Measurements from ENCODE around the gene REXO5. TPM values are rescaled to one million over a fixed set of nuclear protein-coding genes. Genes with fewer than 3 reads are reported as not detected.

Gene REXO5
- total and polyA plus RNA-seq, 7 donors = 0.63 to 1.8 (median 1.1) TPM

GRCh38 chr16:20853143-20853542 lies 46.8 kb downstream of the REXO5 start:
- DNase-seq (no peak), ATAC-seq (no peak)
- H3K36me3 ChIP-seq (ENCODE audit: insufficient read depth in 1 of 2, low read depth in 1 of 2) = peaks cover 6 to 7% of the 10 kb centered on the region in 2 donors
- WGBS, 3 donors = 83 to 92% (median 88%) methylated on average over 5 of the region's 5 CpGs
- H3K27me3 ChIP-seq (ENCODE audit: insufficient read depth in 3 of 3, low read length in 2 of 3) = no peaks in the 10 kb centered on the region
- no peak overlapping the region for H3K4me3 ChIP-seq
- TF ChIP-seq CTCF (IDR thresholded peaks at IDR 0.05) = no peak
- H3K9me3 ChIP-seq = no peaks in the 10 kb centered on the region
- no peak overlapping the region for H3K27ac ChIP-seq
- peaks cover 15% of the 10 kb centered on the region for H3K4me1 ChIP-seq
- intact Hi-C loops (cut with DNase I) = loop anchor here (5.0 to 10.0 kb wide), 2 partner anchors 44 to 152 kb away; no protein-coding TSS in a partner anchor

GRCh38 chr16:20853981-20854620 lies 47.8 kb downstream of the REXO5 start:
- TF ChIP-seq CTCF (IDR thresholded peaks at IDR 0.05) = no peak
- DNase-seq = no peak
- Histone ChIP-seq H3K4me1 (peaks cover 15% of the 10 kb centered on the region), H3K9me3 (no peaks in the 10 kb centered on the region), H3K27me3 (ENCODE audit: insufficient read depth in 3 of 3, low read length in 2 of 3) (no peaks in the 10 kb centered on the region), H3K4me3 (no peak overlapping the region), H3K36me3 (ENCODE audit: insufficient read depth in 1 of 2, low read depth in 1 of 2) (peaks cover 6 to 7% of the 10 kb centered on the region in 2 donors), H3K27ac (no peak overlapping the region)
- no peak for ATAC-seq
- 78 to 90% (median 84%) methylated on average over 3 of the region's 3 CpGs for WGBS, 3 donors
- intact Hi-C loops (cut with DNase I) = loop anchor here (5.0 to 10.0 kb wide), 2 partner anchors 43 to 151 kb away; no protein-coding TSS in a partner anchor

- H3K27me3 ChIP-seq (ENCODE audit: insufficient read depth in 3 of 3, low read length in 2 of 3) = no peaks in the 10 kb centered on the region
- peaks cover 6 to 12% of the 10 kb centered on the region in 2 donors for H3K36me3 ChIP-seq (ENCODE audit: insufficient read depth in 1 of 2, low read depth in 1 of 2)
- no peak for DNase-seq
- TF ChIP-seq CTCF (IDR thresholded peaks at IDR 0.05) = no peak
- H3K27ac ChIP-seq = no peak overlapping the region
- no peak overlapping the region for H3K4me3 ChIP-seq
- WGBS, 3 donors = 96 to 98% (median 96%) methylated on average over 2 of the region's 2 CpGs
- no peak for ATAC-seq
- intact Hi-C loops (cut with DNase I) = loop anchor here (5.0 to 10.0 kb wide), 2 partner anchors 42 to 150 kb away; no protein-coding TSS in a partner anchor
- H3K4me1 ChIP-seq = peaks cover 20% of the 10 kb centered on the region
- H3K9me3 ChIP-seq = no peaks in the 10 kb centered on the region
These were observed 48.6 kb downstream of the REXO5 start for GRCh38 chr16:20854963-20855362.

GRCh38 chr16:20857281-20857680 lies 51.0 kb downstream of the REXO5 start:
- peaks cover 14% of the 10 kb centered on the region for H3K4me1 ChIP-seq
- TF ChIP-seq CTCF (IDR thresholded peaks at IDR 0.05) = no peak
- no peak for ATAC-seq
- peaks cover 11 to 26% of the 10 kb centered on the region in 2 donors for H3K36me3 ChIP-seq (ENCODE audit: insufficient read depth in 1 of 2, low read depth in 1 of 2)
- intact Hi-C loops (cut with DNase I) = loop anchor here in 1 of 2 donors (10.0 kb wide), 1 partner anchor 148 kb away; no protein-coding TSS in a partner anchor
- 81 to 91% (median 90%) methylated on average over 2 of the region's 2 CpGs for WGBS, 3 donors
- no peak overlapping the region for H3K27ac ChIP-seq
- no peaks in the 10 kb centered on the region for H3K9me3 ChIP-seq
- no peak overlapping the region for H3K4me3 ChIP-seq
- no peak for DNase-seq
- H3K27me3 ChIP-seq (ENCODE audit: insufficient read depth in 3 of 3, low read length in 2 of 3) = no peaks in the 10 kb centered on the region
